SK-N-MC (cell line): ENCODE data around the gene KLHL35.

Experiments used
- EZH2 ChIP-seq: fragments of 200-600 bp; sonication (generic); IDR thresholded peaks from one replicate; pipeline ENCODE4 v1.6.1; 2017; ENCODE audit warnings: antibody characterized with exemption
- POLR2AphosphoS5 ChIP-seq: IDR thresholded peaks from 2 replicates; pipeline ENCODE4 v1.6.1; 2012; ENCODE audit warnings: mild to moderate bottlenecking, low read depth, low read length, borderline replicate concordance

- no peak for TF ChIP-seq POLR2AphosphoS5
- no peak for TF ChIP-seq EZH2
Observed at GRCh38 chr11:75425422-75425821, 7.6 kb downstream of the KLHL35 start.
